Colonic mucosa (tissue), 4 donors: ENCODE measurements around the gene BMPER. TPM values are rescaled to one million over a fixed set of nuclear protein-coding genes. Genes with fewer than 3 reads are reported as not detected.

ENCODE experiments used
- DNase-seq: peaks from one replicate; pipeline ENCODE4 v3.0.0-alpha.2; 2020
- H3K27ac ChIP-seq: fragments of 200-600 bp; one replicate; pipeline ENCODE4 v1.8.0; 2021
- H3K27me3 ChIP-seq: fragments of 200-600 bp; one replicate; pipeline ENCODE4 v1.8.0; 2021
- H3K36me3 ChIP-seq: fragments of 200-600 bp; one replicate; pipeline ENCODE4 v1.8.0; 2021
- H3K4me1 ChIP-seq: fragments of 200-600 bp; one replicate; pipeline ENCODE4 v1.8.0; 2021; ENCODE audit warnings: mild to moderate bottlenecking
- H3K4me3 ChIP-seq: fragments of 200-600 bp; one replicate; pipeline ENCODE4 v1.8.0; 2021
- H3K9ac ChIP-seq, 2 donors: one replicate each; pipeline ENCODE4 v1.7.0; 2013; ENCODE audit warnings: control low read depth in 2 of 2, low read depth in 2 of 2, low read length in 2 of 2
- H3K9me3 ChIP-seq: fragments of 200-600 bp; one replicate; pipeline ENCODE4 v1.8.0; 2021
- CTCF ChIP-seq: fragments of 200-600 bp; IDR thresholded peaks from one replicate; pipeline ENCODE4 v1.8.0; 2022; ENCODE audit warnings: antibody characterized with exemption, mild to moderate bottlenecking
- intact Hi-C: fragments of 100-400 bp; cut with DNase I; formaldehyde crosslinking; loops from one replicate; pipeline ENCODE4 v1.14.1; 2022
- total RNA-seq, 2 donors: library from RNA; stranded (reverse); fragmentation: NEBNext Ultra II Directional in 1 of 2; extraction: Animal tissue kit (Norgen Biotek cat#: 25700) in 1 of 2; gene quantifications; one replicate each; pipeline ENCODE4 v1.2.1, GENCODE V29; 2021
- donor health status: healthy.
- donor health status: DM: no; HTN: no; CAD: no.
- donor health status: DM: no; HTN: no; CAD: no.

Gene BMPER
- total RNA-seq, 2 donors from 2014 or later, result 0.85 to 1.3 TPM

GRCh38 chr7:34181271-34181958, 276.1 kb downstream of the BMPER start:
- Histone ChIP-seq H3K27ac (no peak overlapping the region), H3K27me3 (no peaks in the 10 kb centered on the region), H3K9ac (no peak overlapping the region), H3K4me3 (no peak overlapping the region), H3K9me3 (no peaks in the 10 kb centered on the region), H3K4me1 (no peaks in the 10 kb centered on the region), H3K36me3 (no peaks in the 10 kb centered on the region)
- intact Hi-C loops, result no loop called here
- no peak for TF ChIP-seq CTCF
- DNase-seq, result no peak

- no peak for TF ChIP-seq CTCF
- no peaks in the 10 kb centered on the region for H3K4me1 ChIP-seq
- no peak overlapping the region for H3K27ac ChIP-seq
- H3K27me3 ChIP-seq, result no peaks in the 10 kb centered on the region
- H3K36me3 ChIP-seq, result no peaks in the 10 kb centered on the region
- no peaks in the 10 kb centered on the region for H3K9me3 ChIP-seq
- intact Hi-C loops, result no loop called here
- H3K4me3 ChIP-seq, result no peak overlapping the region
- H3K9ac ChIP-seq, result no peak overlapping the region
- DNase-seq, result no peak
Observed at GRCh38 chr7:34184466-34184865, 279.1 kb downstream of the BMPER start.

GRCh38 chr7:34187798-34188307, 282.5 kb downstream of the BMPER start:
- Histone ChIP-seq H3K27me3 (no peaks in the 10 kb centered on the region), H3K4me3 (no peak overlapping the region), H3K36me3 (no peaks in the 10 kb centered on the region), H3K9me3 (no peaks in the 10 kb centered on the region), H3K27ac (no peak overlapping the region), H3K9ac (no peak overlapping the region), H3K4me1 (no peaks in the 10 kb centered on the region)
- DNase-seq, result no peak
- TF ChIP-seq CTCF, result no peak
- intact Hi-C loops, result no loop called here

- no peaks in the 10 kb centered on the region for H3K27me3 ChIP-seq
- intact Hi-C loops, result no loop called here
- H3K27ac ChIP-seq, result no peak overlapping the region
- H3K9me3 ChIP-seq, result no peaks in the 10 kb centered on the region
- TF ChIP-seq CTCF, result no peak
- no peak overlapping the region for H3K4me3 ChIP-seq
- H3K4me1 ChIP-seq, result no peaks in the 10 kb centered on the region
- DNase-seq, result no peak
- H3K36me3 ChIP-seq, result no peaks in the 10 kb centered on the region
- no peak overlapping the region for H3K9ac ChIP-seq
Observed at GRCh38 chr7:34189031-34189430, 283.7 kb downstream of the BMPER start.

- no peak for DNase-seq
- intact Hi-C loops, result no loop called here
Observed at GRCh38 chr7:34190299-34190698, 285.0 kb downstream of the BMPER start.

More at GRCh38 chr7:34190299-34190698, 285.0 kb downstream of the BMPER start:
- Histone ChIP-seq H3K36me3 (no peaks in the 10 kb centered on the region), H3K4me3 (no peak overlapping the region), H3K9ac (no peak overlapping the region), H3K4me1 (no peaks in the 10 kb centered on the region), H3K27ac (no peak overlapping the region), H3K27me3 (no peaks in the 10 kb centered on the region), H3K9me3 (no peaks in the 10 kb centered on the region)
- TF ChIP-seq CTCF, result no peak
